HPDE6-E6E7 (cell line): Measurements from ENCODE around the gene MEOX2.

Experiments used
- DNase-seq: peaks from one replicate; pipeline ENCODE4 v3.0.0; 2011; ENCODE audit warnings: missing footprints; ENCODE audit errors: extremely low spot score

The MEOX2 gene

DNA sequence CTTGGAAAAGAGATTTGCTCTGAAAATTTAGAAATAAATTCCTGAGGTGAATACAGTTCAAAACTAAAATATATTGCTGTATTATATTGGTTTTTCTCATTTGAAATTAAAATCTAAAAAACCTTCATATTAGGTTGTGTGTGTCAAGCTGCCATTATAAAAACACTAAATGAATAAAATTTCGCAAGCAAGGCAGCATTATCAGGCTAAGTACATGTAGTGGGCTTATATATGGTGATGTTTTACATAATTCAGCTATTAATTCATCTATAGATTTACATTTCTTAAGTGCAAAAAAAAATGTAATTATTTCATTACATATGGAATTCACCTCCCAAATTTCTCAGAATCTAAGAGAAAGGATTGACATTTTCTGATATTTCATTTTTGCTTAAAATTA is 5.3 kb downstream of the MEOX2 start:
- DNase-seq: no peak

- no peak for DNase-seq
Observed at GRCh38 chr7:15680446-15680845, 6.0 kb downstream of the MEOX2 start.

DNA sequence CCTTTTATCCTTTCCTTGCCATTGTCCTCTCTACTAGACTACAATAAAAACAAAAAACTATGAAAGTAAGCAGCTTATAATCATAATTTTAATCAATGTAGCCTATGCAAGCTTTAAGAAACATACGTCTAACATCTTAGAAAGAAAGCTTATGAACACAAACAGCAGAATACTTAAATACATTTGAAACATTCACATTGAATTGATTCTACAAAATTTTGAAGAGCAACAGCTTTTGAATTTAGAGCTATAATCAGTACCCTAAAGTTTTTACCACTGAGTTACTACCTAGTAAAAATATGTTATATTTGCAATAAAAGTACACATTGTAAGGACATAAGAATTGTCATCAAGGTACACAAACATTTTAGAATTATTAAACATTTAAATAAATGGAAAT is 7.2 kb downstream of the MEOX2 start:
- DNase-seq: no peak

DNA sequence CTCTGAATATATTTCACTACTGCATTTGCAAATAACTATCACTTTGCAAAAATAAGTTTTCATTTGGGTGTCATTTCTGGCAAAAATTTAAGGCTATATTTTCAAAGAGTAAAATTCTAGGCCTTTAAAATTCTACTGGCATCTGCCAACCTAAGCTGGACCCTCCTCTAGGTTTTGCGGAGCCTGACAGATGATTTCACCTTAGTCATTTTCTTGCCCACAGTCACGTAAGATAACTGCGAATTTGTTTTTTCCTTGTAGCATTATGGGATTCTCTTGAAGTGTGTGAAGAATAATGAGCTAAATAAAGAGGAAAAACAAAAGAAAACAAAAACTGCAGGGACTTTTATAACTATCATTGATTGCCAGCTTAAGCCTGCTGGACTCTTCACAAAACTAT is 7.8 kb downstream of the MEOX2 start:
- no peak for DNase-seq

DNA sequence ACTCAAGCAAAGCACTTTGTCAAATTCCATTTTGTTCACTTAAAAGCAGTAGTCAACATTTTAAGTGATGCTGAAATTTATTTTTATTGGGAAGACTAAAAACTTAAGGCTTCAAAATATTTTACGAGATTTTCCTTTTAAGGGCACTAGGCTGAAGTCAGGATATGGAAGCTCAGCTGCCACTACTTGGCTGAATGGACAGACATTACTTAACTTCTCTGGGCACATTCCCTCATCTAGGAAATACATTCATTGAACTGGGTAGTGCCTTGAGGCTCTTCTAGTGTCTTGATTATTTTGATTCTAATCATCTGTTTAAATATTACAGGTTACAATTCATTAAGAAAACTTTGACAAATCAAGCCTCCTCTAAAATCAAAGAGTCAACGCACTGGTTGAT is 11.1 kb downstream of the MEOX2 start:
- DNase-seq: no peak

- DNase-seq: no peak
Observed at GRCh38 chr7:15674586-15674985, 11.9 kb downstream of the MEOX2 start.

DNA sequence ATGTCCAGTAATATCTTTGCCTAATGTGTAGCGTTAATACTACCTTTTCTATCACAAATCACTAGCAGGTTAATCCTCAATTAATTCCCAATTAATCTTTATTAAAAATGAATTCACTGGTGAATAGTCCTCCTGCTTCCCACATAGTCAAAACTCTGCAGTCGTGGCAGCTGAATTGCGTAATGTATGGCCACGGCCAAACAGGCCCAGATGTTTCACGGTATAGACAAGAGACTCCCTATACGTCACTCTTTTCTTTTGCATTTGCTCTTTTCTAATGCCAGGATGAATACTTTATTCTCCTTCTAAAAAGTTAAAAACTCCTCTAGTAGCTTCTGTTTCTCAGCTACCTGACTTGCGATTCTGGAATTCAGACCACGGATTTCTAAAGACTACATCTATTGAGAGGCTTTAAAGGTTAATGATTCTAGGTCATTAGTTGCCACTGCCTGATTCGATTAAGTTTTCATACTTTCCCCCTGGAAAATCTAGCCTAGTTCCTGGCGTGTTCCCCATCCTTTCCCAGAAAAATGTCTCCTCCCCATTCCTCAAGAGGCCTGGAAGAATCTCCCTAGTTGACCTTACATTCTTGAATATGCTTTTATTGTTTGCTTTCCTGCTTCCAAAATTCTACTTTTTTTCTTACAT is 16.9 kb downstream of the MEOX2 start:
- no peak for DNase-seq

DNA sequence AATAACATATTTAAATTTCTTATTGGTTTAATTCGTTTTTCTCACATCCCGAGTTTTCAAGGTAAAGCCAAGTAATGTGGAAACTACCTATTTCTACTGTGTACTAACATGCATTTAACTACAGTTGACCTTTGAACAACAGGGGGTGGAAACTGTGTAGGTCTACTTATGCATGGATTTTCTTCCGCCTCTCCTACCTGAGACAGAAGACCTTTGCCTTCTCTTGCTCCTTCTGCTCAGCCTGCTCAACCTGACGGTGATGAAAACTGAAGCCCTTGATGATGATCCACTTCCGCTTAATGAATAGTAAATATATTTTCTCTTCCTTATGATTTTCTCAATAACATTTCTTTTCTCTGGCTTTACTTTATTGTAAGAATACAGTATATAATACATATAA is 18.5 kb downstream of the MEOX2 start:
- no peak for DNase-seq

DNA sequence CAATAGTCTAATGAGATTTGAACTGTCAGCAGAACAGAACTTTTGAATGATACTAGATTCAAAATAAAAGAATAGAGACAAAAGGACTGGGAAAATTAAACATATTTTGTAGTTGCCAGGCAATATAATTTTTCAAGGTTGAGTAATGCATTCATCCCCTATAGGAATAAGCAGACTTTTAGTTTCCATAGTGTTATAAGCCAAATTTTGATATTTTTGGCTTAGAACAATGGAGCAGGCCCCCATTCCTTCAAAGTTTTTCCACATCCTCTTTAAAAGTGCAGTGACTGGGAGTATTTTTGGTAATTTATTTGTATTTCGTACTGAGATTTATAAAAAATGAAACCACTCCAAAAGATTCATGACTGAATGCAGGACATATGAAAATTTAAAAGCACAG is 24.0 kb downstream of the MEOX2 start:
- no peak for DNase-seq

- DNase-seq: no peak
Observed at GRCh38 chr7:15658247-15658646, 28.2 kb downstream of the MEOX2 start.

GRCh38 chr7:15652776-15653290 is 33.6 kb downstream of the MEOX2 start:
- DNase-seq: no peak

GRCh38 chr7:15651693-15652092 is 34.8 kb downstream of the MEOX2 start:
- DNase-seq: no peak

DNA sequence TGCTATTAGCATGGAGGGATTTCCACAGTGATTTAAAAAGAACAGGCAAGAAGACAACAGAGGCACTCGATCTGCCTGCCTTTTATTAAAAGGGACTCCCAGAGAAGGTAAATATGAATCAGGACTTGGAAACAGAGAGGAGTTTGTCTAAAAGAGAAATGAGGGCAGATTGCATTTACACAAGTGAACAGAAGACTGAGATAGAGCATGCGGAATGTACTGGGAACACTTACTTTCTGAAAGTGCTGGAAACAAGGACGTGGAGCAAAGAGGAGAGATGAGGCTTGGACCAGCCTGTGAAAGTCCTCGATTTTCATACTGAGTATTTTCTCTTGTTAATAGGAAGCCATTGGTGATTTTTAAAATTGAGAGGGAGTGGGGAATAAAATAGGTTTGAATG is 35.7 kb downstream of the MEOX2 start:
- no peak for DNase-seq

GRCh38 chr7:15648461-15648961 is 38.0 kb downstream of the MEOX2 start:
- DNase-seq: no peak

DNA sequence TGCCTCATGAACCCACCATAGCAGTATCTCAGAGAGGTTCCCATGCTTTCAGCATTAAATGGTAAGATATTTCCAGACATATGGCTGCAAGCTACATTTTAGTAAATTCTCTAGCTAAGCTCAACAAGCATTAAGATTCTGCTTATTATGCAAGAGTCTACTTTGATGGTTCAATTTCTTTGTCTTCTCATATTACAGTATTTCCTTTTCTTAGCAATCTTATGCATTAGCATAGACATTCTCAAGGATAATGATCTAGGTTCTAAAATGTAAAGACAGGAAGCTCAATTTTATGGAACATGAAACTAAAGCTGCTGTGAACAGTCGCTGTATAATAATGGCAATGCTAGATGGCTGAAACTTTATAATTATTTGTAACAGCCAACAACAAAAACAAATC is 39.2 kb downstream of the MEOX2 start:
- DNase-seq: no peak

DNA sequence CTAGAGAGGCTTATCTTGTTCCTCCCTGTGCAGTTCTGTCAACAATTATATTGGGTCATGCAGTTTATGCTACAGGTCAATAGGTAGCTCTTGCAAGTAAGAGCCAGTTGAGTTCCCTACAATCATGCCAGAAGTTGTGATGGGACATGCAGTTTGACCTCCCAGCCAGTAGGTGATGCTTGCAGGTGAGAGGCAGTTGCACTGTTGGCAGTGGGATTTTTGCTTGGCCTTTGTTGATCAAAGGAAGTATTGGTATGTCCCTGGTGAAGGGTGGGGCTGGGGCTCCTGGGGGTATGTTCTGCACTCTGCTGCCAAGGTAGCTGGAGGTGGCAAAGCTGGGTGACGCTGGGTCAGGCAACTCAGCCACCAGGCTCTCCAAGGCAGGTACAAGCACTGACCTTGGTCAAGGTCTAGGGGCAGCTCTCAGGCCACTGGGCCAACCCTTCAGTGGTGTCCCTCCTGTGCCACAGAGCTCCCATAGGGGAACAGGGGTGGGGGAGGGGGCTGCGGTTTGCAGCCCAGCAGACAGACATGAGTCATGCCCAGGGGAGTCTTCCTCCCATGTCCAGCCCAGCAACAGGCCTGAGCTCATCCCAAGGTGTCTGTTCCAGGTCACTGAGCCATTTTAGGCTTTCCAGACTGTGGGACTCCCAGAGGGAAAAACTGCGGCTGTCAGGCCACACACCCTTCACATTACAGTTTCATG is 43.3 kb downstream of the MEOX2 start:
- peak; percentile 4 for DNase-seq

- peak; percentile 10 for DNase-seq
Observed at GRCh38 chr7:15628876-15629275, 57.6 kb downstream of the MEOX2 start.

- DNase-seq: no peak
Observed at GRCh38 chr7:15626041-15626440, 60.4 kb downstream of the MEOX2 start.

GRCh38 chr7:15625466-15625865 is 61.0 kb downstream of the MEOX2 start:
- no peak for DNase-seq

DNA sequence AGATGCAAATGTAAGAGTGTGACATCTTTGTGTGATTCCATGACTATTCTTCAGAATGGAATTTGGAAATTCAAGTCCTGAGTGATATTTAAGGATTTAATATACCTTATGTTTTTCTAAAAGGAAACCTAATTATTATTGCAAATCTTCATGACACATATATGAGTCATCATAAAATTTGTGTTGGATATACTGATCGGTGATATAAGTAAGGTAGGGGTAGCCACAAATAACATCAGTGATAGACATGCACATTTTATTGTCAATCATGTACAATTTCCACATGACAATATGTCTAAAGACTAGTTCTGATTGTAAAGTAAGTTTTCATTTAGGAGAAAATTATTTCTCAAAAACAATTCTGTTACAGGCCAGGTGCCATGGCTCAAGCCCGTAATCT is 65.0 kb downstream of the MEOX2 start:
- DNase-seq: no peak

GRCh38 chr7:15620491-15621185 is 65.8 kb downstream of the MEOX2 start:
- no peak for DNase-seq

- no peak for DNase-seq
Observed at GRCh38 chr7:15618275-15618674, 68.2 kb downstream of the MEOX2 start.

GRCh38 chr7:15612205-15612604 is 74.3 kb downstream of the MEOX2 start:
- DNase-seq: no peak
